ENCODE measurements around the gene PRDM16.
A peak's percentile ranks its signal among the peaks of the same experiment; 100 is the strongest.

The PRDM16 gene

GRCh38 chr1:3070644-3071564 lies 1.9 kb downstream of the PRDM16 start:
- no peak for DNase-seq

GRCh38 chr1:3071565-3072390 lies 2.8 kb downstream of the PRDM16 start:
- DNase-seq, result no peak

DNA sequence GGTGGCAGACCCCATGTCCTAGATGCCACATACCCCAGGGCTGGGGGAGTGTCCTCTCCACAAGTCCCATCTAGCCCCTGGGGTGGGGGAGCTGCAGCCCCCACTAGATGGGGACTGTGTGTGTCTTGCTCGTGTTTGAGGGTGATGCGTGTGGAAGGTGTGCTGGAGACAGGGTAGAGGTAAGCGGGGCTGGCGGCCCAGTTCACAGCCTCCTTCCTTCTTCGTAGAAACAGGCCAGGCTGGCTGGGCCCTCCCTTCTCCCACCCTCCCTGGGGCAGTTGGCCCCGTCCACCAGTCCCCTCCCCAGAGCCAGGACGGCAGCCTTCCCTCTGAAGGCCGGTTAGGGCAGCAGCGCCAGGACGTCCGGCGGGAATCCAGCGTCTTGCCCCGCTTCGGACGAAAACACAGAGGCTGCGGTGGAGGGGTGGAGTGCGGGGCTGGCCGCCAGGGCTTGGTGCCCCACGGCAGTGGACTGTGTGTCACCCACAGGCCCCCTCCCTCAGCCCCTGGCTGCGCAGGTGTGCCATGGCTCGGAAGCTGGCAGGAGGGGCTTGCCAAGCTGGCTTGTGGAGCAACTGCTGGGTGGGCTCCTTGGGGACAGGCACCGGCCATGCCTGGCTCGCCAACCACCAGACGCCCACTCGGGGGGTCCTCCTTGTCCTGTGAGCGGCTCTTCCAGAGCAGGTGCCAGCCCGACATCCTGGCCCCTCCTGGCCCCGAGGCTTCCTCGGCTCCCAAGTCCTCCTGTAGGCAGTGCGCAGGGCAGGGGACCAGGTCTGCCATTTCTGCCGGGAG lies 3.6 kb downstream of the PRDM16 start:
- no peak for DNase-seq

DNA sequence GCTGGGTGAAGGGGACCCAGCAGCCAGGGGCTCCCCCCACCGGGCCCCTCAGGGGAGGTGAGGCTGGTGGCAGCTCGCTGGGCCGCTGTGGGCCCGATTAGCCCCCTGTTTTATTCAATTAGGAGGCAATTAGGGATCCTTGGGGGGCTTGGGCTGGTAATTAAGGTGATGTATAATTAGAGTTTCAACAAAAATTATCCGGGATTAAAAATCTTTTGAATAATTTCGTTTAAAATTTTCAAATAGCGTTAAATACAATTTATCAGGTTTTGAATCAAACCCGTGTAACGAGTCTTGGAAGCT lies 4.1 kb downstream of the PRDM16 start:
- no peak for DNase-seq

DNA sequence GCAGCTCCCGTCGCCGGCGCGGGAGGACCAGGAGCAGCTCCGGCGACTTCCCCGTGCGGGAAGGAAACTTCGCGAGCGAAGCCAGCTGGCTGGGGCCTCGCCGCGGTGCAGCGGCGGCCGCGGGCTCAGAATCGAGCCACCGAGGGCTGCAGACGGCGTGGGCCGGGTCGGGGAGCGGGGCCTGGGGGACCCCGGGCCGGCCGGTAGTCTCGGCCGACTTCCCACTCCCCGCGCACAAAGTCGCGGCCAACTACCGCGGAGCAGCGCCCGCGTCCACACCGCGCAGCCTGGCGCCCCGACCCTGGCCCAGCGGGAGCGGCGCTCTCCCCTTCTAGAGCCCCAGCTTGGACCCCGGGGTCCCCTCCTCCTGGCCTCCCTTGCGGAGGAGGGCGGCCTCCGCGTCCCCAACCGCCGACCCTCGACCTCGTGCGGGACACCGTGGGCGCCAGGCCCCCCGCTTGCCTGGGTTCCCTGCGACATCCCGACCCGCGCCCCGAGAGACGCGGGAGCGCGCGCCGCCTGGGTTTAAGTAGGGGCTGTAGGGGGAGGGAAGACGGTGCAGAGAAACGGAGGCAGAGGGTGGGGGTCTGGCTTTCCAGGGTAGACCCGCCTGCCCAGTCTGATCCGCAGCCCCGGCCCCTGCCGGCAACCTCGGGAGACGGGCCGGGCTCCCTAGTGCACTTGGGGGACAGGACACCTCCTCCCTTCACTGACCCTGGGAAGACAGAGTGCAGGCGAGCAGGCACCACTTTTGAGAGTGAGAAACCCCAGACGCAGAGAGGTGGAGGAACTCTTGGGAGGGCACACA lies 4.7 kb downstream of the PRDM16 start:
- no peak for DNase-seq

DNA sequence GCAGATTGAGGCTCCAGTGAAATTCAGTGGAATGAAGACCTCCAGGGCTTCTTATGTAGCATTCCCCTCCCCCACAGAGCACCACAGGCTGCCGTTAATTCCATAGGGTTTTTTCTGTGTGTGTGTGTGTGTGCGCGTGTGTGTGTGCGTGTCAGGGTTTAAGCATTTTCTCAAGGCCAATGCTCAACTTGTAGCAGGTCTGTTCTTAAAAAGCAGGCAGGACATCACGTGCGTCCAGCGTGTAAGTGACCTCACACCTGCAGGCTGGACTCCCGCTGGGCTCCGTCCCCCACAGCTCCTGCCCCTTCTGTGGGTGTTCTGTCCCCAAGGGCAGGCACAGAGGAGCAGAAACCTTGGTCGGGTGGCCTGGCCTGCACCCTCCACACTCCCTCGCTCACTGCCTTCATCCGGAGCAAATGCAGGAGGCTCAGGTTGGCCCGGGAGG lies 5.3 kb downstream of the PRDM16 start:
- peak; percentile 12 for DNase-seq

GRCh38 chr1:3074800-3075199 lies 5.8 kb downstream of the PRDM16 start:
- DNase-seq, result no peak

GRCh38 chr1:3075666-3076362 lies 6.8 kb downstream of the PRDM16 start:
- no peak for DNase-seq

DNA sequence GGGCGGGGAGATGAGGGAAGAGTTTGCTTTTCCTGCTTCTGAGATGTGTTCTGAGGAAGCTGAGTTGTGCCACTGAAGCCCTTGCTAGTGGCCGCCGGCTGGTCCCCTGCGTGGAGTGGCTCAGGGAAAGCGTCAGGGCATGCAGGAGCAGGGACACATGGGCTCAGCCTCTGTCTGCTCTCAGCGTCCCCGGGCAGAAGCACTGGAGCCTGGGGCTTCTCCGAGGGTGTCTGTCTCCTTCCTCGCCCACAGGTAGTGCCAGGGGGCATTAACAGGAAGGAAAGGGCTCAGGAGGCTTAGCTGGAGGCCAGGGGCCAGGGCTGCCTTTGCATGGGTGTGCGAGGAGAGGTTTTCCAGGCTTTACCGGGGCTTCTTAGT lies 7.3 kb downstream of the PRDM16 start:
- no peak for DNase-seq

GRCh38 chr1:3077081-3077480 lies 8.1 kb downstream of the PRDM16 start:
- DNase-seq, result no peak

DNA sequence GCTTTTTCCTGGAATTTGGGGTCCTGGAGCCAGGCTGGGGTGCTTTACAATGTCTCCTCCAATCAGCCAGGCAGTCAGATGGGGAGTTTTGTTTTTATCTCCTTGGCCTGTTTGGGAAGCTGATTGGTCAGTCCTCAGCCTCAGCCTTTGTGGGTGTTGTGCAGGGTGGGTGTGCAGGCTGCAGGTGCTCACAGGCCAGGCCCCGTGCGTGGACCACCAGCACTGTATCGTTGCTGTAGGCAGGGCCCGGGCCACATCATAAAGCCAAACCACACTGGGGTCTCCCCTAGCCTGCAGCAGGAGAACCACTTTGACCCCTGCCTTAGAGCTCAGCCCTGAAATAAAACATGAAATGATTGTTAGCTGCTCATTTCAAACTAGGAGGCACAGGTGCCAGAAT lies 8.6 kb downstream of the PRDM16 start:
- DNase-seq, result no peak

DNA sequence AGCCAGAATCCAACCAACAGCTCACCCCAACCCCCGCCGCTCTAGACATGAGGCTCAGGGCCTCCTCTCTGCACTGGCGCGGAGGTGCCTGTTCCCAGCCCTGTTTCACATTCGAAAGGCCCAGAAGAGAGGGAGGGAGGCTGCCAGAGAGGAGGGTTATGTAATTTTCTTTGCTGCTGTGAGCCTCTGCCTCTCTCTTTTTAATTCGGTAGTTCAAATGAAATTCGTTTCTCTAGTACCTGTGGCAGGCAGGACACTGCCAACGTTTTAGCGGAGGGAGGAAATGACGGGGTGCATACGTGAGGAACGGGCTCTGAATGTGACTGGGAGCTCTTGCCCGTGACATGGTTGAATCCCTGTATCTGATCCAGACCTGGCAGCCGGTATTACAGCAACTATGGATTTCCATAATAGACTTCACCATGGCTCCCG lies 9.4 kb downstream of the PRDM16 start:
- DNase-seq, result no peak

DNA sequence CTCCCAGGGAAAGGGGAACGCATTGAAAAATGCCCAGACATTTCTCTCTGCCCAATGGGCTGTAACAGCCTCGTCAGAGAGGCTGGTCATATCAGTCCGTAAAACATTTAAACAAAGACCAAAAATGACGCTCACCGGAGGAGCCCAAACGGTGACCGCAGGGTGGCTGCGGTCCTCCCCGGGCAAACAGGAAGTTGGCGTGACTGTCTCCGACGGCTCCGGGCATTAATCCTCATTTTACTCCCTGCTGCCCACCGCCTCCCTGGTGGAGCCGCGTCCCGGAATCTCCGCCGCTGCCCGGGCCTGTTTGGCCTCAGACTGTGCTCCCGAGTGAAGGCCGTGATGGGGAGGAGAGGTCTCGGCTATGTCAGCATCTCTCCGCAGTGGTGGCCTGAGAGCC lies 9.9 kb downstream of the PRDM16 start:
- no peak for DNase-seq

DNA sequence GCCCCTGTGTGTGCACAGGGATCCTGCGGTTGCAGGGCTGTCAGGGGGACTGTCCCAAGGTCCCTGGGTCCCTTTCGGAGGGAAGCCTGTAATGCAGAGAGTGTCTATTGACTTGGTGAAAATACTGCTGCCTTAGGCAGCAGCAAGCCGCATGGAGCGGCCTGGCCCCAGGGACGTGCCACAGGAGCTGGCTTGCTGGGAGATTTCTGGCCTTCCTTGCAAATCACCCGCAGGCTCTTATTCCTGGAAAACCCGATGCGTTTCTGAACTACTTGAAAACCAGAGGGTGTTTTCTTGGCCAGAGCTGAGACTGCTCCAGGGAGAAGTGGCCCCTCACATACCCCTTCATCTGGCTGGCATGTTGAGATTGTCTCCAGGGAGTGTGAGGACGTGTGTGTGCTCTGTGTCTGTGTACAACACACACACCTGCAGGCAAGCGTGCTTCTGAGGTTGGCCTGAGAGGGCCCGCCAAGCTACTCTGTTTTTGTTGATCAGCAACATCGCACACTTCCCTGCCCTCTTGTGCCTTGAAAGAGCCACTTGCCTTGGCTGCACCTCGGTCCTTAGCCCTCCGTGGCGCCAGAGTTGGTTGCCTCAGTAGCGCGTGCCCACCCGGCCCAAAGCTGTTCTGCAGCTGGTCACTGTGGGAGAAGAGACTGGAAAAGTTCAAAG lies 10.5 kb downstream of the PRDM16 start:
- DNase-seq, result no peak

DNA sequence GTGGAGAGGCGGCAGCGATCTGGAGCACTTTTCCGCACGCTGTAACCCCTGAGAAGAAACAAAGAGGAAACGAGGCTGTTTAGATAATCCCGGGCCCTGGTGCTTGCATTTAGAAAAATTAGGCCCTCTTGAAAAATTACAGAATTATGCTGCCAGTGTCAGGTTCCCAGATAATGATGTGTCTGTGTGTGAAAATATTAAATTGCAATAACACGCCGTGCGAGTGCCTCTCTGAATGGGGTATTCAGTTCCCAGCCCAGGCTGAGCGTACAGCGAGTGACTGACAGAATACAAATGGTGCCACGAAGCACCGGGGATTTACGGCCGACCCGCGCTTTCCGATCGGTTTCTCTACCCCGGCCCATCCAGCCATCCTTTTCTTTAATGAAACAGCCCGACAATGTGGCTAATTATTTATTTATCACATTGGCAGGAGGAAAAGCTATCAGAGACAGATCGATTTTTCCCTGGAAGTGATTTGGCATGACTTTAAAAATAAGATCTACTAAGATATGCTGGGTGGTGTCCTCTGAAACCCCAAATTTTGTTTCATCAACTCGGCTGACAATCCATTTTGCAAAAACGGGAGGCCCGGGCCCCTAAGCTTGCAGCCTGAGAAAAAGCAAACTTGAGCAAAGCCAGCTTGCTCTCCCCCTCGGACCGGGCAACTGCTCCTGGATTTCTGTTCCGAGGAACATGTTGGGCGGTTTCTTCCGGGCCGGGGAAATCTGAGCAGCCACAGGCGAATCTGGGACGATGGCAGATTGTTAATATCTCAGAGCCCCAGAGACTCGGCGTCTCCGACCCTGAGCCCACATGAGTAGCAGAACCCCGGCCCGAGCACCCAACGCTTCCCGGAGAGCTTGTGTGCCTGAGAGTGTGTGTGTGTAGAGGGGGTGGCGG lies 11.3 kb downstream of the PRDM16 start:
- no peak for DNase-seq

- DNase-seq, result no peak
These were observed 12.2 kb downstream of the PRDM16 start for GRCh38 chr1:3081171-3081683.

- no peak for DNase-seq
These were observed 13.0 kb downstream of the PRDM16 start for GRCh38 chr1:3082051-3082450.

GRCh38 chr1:3082571-3083516 lies 13.8 kb downstream of the PRDM16 start:
- DNase-seq, result no peak

DNA sequence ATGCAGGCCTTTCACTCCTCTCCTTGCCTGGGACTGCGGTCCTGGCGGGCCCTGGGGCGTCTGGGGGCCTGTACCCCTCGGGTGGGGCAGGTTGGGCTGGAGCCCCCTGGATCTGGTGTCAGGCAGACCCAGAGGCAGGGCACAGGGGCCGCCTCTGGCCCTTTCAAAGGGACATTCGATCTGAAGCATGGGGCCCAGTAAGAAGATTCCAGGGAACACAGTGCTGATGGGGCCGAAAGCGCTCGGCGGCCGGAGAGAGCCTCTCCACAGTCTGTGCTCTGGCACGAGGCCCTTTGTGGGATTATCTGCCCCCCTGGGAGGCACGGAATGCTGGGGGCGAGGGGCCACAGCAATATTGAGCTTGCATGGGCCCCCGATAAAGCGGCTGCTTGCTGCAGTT lies 15.2 kb downstream of the PRDM16 start:
- no peak for DNase-seq
